DMS 273 (cell line): ENCODE results near the gene PDLIM1.

Source experiments
- DNase-seq: peaks from one replicate; lab custom pipeline; 2025; ENCODE audit not compliant: unreplicated experiment; lab: John Stamatoyannopoulos, UW

Gene PDLIM1

DNA sequence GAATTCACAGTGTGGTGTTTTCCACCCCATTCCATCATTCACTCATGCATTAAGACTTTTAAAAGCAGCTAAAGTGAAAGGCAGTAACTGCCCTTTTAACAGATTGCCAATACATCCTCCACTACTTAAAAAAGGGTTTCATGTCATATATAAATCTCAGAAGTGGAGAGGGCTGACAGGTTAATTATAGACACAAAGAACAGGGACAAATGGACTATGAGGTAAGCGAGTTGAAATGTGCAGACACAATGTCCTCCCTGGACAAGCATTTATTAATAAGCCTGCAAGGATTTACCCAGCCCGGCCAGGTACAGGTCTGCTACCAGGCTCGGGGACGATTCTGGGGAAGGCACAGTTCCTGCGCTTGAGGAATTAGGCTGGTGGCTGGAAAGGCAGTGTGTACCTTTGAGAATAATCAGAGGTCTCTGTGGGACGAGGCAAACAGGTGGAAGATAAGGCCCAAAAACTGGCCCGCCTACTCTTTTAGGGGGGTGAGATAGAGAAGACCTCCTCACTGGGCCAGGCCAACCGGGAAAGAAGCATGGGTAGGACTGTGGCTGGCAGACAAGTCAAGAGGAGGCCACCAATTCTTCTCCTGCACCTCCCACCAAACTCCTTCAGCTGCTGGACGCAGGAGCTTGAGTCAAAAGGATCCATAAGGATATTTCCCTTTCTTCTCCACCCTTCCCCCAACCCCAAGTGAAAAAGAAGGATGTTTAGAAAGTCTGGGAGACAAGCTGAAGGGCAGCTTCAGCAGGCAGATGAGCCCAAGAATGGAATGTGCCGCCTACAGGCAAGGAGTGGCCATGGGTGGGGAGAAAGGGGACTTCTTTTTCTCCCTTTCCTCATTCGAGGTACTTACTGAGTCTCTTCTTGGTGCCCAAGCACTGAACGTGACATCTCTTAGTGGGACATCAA is 1.5 kb downstream of the PDLIM1 start:
- peak; percentile 12 for DNase-seq

DNA sequence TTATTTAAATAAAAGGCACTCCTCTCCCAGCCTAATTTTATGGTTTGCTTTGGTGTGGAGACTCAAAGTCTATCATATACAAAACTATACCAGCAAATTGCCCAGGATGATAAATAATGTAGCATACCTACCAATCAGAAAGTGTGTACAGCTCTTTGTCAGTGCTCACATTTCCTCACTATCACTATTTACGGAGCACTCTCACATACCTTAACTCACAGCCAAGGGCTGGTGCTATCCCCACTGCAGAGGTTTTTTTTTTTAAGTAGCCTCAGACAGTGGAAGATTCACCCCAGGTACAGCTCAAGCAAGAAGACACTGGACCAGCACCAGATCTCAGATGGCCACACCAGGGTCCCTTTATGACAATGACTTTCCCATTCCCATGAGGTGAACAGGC is 2.5 kb downstream of the PDLIM1 start:
- no peak for DNase-seq

DNA sequence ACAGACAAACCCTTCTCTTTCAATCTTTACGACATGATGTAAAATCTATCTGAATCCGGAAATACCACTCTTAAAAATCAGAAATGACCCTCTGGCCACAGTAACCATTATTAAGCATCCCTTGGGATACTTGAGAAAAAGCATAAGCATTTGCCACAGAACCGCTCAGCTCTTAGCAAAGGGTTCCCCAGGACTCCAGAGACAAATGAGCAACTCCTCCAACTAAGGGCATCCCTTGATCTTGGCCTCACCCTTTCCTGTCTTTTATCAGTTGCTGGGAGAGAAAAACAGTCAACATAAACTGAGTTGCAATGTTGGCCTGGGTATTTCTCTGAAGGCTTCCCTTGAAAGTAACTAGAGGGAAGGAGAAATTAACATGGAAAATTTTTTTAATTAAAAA is 3.5 kb downstream of the PDLIM1 start:
- DNase-seq, result no peak

DNA sequence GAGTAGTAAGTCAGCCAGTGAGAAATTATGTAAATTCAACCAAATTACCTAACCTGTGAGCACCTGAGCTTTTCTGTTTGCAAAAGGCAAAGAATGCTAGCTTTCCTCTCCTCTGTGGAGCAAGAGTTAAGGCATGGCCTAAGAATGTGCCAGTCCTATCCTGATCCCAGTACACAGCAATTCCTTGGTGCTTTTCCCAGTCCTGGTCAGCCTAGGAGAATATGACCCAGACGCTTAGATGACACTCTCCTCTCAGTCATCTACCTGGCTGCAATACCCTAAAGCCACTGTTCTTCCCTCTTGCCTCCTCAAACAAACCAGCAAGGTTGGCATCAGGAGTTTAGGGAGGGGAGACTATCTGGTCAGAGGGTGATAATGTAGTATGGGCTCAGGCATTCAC is 4.1 kb downstream of the PDLIM1 start:
- no peak for DNase-seq

DNA sequence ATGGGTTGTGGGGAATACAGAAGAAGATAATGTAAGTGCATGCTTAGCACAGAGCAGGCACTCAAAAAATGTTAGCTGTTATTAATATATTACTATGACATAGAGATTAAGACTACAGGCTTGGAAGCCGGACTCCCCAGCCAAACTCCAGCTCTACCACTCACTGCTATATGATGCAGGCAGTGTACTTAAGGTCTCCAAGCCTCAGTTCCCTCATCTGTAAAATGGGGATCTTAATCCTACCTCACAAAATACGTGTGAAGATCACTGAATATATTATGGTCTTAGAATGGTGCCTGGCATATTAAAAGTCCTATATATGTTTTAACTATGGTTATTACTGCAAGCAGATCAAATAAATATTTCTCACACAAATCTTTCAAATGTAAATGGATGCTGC is 5.2 kb downstream of the PDLIM1 start:
- no peak for DNase-seq

DNA sequence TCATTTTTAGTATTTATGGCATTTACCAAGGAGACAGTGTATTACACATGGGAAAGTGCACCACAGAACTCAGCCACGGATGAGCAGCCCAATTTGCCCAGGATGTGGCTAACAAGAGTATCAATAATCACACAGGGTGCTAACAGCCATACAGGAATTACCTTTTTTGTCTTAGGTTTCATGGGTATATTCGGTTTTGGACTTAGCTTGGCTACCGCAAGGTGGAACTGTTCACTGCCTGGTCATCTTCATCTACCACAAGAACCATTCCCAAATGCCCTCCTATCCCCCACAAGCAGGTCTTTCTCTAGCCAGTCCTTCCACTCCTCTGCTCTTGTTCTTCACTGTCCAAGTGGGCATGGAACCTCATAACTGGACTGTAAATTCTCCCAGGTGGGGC is 6.0 kb downstream of the PDLIM1 start:
- no peak for DNase-seq

DNA sequence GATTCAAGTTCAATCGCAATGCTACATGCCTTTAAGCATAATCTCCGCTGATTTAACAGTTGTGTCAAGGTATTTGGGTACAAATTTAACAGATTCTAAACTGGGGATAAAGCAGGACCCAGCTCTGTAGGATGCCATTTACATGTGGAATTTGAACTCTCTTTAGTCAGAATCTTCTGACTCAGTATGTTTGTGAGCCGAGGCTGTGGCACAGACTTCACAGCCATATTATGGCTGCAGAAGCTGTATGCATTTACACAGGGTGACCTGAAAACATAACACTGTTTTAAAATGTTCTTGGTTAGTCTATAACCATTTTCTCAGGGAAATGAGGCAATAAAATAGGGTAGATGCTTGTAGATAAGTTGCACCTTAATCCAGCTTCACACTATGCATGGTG is 8.7 kb downstream of the PDLIM1 start:
- no peak for DNase-seq

DNA sequence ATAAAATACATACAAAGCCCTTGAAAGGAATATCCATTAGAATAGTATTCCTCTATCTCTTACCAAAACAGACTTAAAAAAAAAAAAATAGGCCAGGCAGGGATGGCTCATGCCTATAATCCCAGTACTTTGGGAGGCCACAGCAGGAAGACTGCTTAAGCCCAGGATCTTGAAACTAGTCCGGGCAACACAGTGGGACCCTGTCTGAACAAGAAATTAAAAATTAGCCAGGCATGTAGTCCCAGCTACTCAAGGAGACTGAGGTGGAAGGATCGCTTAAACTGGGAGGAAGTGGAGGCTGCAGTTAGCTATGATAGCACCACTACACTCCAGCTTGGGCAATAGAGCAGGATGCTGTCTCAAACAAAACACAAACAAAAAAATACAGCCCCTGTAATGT is 9.6 kb downstream of the PDLIM1 start:
- DNase-seq, result no peak

DNA sequence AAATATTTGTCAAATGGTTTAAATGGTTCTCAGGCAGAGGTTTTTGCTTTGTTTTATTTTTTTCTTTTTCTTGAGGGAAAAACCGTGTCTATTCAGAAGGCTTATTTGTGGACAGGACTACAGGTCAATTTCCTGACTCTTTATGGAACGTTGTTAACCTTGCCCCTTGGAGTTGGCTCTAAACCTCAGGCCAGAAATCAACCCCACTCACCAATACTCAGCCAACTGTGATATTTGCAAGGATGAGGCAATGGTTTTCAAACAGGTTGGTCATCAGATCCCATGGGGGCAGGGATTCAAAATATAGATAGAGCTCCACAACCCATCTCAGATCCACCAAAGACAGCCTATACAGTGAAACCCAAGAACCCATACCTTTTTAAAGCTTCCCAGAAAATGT is 10.2 kb downstream of the PDLIM1 start:
- no peak for DNase-seq

DNA sequence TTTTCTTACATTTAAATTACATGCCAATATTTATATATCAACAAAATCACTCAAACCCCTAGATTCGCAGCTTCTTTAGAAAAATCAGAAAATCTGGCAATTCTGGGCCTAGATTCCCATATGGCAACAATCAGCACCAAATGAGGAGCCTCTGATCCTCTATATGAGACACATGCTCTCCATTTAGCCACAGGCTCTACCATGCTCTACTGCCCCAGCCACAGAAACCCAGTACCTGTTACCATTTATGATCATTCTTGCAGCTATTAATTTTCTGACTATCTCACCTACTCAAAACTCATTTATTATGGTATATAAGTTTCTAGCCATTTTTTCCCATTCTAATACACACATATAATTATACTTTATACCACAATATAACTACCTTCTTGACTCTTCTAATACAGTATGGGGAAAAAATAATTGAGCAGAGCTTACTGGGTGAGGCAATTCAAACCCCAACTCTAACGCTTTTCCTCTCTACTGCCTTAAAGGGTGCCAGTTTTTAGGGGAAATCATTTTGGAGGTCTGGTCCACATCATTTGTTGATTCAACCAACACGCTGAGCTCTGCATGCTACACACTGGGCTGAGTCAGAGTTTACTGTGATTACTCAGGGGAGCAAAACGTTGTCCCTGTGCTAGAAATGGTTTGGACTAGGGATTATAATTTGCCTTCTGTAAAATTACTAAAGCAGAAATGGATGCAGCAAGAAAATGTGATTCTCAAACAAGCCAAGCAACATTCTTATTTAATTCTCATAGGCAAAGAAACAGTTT is 11.6 kb downstream of the PDLIM1 start:
- no peak for DNase-seq

DNA sequence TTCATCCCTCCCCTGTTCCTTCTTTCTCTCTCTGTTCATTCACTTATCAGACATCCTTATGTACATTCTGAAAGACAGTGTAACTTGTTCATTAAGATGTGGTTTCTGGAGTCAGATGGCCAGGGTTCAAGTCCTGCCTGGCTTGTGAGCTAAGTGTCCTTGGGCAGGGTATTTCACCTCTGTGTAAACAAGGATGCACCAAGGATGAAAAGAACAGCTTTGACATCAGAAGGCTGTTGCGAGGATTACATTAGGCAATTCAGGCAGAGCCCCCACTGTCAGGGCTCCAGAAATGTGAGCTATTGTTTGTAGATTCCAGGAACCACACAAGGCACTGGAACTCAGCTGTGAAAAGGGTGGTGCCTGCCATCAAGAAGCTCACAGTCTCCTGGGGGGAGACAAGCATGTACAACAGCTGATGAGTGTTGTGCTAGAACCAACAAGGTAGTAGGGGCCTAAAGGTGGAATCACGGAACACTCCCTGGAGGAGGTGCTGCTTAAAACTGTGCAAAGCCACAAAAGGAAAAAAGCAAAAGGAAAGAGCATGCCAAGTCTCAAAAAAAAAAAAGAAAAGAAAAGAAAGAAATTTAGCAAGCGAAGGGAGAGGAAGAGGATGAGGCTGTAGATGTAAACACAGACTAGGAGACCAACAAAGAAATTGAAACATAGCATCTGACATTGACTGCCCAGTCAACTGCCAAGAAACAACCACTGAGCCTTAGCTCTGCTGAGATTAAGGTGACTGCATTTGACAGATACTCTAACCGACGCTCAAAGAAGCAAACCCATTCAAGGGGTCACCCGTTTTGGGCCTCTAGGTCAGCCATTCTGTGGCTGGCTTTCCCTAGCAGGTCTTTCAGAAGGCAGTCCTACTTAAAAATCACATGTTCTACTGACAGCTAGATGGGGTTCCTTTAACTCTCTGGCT is 12.5 kb downstream of the PDLIM1 start:
- DNase-seq, result no peak

DNA sequence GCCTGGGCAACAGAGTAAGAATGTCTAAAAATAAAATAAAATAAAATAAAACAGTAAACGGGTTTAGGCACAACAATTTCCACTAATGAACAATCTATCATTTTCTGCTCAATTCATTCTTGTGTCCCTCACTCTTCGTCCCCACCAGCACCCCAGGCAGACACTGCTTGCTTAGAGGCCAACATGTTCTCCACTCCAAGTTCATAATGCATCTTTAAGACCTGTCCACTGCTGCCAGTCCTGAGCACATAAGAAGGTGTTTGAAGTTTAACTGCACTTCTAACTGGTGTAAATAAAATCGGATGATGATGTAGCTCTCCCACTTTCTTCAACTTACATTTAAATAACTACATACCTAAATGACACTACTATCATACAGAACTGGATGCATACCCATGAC is 13.2 kb downstream of the PDLIM1 start:
- DNase-seq, result no peak

DNA sequence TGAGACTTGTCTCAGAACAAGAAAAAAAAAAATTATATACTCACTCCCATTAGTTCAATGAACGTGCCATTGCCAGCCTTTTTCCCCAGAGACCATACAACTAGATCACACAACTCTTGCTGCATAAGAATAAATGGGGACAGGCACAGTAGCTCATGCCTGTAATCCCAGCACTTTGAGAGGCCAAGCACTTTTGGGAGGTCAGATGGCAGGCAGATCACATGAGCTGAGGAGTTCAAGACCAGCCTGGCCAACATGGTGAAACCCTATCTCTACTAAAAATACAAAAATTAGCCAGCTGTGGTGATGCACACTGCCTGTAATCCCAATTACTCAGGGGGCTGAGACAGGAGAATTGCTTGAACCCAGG is 13.6 kb downstream of the PDLIM1 start:
- DNase-seq, result peak; percentile 23

DNA sequence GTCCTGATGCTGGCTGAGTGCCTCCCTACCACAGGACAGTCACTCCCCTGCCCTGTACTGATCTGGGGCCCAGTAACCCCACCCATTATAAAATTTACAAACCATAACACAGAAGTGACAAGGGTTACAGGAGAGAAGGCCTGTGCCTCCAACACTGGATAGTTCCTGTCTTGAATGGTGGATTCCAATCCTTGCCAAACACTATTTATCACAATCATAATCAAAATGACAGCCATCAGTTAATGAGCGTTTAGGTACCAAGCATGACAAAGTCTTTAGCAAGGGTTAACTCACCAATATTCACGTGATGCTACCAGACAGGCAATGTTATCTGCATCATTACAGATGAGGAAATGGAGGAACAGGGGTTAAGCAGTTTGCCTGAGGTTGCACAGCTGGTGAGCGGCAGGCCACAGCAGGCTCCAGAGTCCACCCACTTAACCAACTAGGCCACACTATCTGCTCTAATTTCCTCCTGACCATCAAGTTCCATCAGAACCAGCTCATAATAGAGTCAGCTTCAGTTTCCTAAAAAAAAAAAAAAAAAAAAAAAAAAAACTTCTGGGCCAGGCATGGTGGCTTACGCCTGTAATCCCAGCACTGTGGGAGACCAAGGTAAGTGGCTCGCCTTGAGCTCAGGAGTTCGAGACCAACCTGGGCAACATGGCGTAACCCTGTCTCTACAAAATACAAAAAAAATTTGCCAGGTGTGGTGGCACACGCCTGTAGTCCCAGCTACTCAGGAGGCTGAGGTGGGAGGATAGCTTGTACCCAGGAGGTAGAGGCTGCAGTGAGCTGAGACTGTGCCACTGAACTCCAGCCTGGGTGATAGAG is 14.2 kb downstream of the PDLIM1 start:
- no peak for DNase-seq

DNA sequence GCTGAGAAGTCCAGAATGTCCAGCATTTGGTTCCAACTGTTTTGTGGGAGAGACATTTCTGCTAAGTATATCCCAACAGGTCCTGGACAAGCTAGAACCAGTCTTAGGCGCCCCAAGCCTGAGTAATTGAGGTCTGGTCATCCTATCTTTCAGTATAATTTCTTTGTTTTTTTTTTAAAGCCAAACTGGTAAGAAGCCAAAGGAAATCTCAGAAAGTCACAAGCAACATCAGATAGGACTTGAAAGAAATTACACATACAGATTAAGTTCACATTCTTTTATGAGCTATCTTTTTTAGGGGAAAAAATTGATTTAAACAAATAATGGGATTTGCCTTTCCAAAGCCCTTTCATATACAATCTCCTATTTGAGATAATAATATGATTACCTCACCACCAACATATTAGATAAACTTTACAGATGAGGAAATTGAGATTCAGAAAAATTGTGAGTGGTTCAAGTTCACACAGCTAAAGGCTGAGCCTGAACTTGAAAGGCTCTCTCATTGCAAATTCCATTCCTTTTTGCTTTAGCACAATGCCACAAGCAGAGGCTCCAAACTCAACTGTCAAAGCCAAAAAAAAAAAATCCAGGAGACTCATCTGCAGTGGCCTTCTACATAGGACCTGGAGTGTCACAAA is 15.0 kb downstream of the PDLIM1 start:
- DNase-seq, result no peak

DNA sequence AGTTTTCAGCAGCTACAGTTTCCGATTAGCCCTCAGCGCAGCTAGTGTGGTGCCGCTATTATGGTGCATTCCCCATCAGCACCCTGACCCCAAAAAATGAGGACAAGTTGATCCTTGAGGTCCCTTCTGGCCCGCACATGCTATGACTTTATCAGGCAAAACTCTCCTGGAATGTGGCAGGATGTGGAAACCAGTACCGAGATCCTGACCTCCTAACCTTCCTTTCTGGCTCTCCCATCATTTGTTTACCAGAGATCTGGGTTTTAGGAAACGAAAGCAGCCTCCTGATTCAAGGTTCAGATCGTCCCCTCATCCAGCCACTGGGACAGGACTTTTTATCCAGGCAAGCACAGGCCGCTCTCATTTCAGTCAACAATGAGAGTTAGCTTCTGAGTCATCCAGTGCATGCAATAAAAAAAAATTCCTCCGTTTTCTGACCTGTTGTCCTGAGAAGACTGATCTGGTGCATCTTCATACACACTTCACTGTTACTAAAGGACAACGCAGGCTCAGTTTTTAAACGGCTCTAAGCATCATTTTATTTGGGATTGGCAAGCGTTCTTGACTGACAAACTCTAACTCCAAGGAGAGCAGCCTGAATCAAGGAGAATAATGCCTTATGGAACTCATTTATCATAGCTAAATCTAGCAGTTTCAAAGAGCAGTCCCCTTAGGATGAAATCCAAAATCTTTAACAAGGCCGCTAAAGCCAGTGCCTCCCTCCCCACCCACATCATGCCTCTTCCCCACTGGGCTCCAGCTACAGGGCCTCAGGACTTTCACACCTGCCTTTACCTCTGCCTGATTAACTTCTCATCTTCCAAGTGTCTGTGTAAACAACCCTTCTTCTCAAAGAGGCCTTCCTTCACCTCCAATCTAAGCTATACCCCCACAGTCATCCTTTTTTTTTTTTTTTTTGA is 17.1 kb downstream of the PDLIM1 start:
- DNase-seq, result no peak

DNA sequence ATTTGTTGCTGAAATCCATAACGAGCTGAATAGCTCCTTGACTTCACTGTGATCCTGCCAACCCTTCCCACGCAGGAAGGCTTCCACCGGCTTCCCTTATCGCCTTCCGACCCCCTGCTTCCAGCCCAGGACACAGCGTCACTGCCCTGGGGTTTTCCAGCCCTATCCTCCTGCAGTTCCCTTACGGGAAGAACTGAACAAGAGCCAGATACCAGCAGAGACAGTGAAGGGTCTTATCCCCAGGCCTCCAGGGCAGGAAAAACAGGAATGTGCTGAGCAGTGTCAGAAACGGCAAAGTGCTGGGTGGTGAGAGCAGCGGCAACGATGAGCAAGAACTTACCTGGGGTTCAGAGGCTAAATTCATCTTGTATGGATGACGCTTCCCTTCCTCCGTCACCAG is 22.4 kb downstream of the PDLIM1 start:
- DNase-seq, result no peak

DNA sequence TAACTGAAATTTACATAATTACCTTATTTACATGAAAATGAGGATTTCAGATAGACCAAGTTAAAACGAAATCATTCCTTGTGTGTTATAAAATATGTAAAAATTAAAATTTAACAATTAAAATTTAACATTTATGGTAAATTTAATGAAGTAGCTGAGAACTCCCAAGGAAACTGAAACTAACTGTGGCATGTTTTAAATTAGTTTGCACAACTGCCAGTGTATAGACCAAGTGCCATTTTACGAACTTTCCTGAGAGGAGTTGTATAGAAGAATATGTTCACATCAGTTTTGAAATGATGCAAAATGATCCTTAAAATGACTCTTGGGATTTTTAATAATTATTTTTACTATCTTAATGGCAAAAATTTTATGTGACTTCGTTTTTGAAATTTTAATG is 23.6 kb downstream of the PDLIM1 start:
- DNase-seq, result no peak

DNA sequence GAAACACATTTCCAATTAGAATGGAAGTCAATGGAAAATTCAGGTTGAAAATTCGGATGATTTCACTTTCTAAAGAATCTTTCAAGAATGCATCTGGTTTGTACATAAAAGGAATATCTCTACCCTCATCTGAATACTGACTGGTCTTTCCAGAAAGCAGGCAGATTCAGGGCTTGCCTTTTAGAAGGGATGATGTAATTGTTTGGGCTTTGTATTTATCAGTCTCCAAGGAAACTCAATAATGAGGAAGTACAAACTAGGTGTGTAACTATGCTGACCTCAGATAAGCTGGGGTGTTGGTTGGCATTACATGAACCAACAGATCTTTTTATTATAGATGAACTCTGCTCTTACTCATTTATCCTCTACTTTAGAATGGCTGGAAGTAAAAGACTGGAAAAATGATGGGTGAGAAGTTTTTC is 24.1 kb downstream of the PDLIM1 start:
- DNase-seq, result peak; percentile 18
